Upper lobe of left lung (tissue), 4 donors: Measurements from ENCODE around the gene ABL2.

Experiments
- CTCF ChIP-seq, 6 experiments: fragments of 450-650 bp in 4 of 6; fragments of 200-600 bp in 2 of 6; sonication (generic) in 2 of 6; IDR thresholded peaks; one replicate each; pipeline ENCODE4 v1.5.1; 2016 to 2019; ENCODE audit warnings: antibody characterized with exemption in 6 of 6
- EP300 ChIP-seq, 4 donors: sonication (generic); formaldehyde crosslinking; IDR thresholded peaks; one replicate each; pipeline ENCODE4 v1.5.1; 2017; ENCODE audit warnings: antibody characterized with exemption in 4 of 4, control low read depth in 2 of 4
- POLR2A ChIP-seq, 4 donors: fragments of 450-650 bp; IDR thresholded peaks; one replicate each; pipeline ENCODE4 v1.5.1; 2016 to 2017; ENCODE audit warnings: antibody characterized with exemption in 4 of 4, mild to moderate bottlenecking in 2 of 4
- POLR2AphosphoS5 ChIP-seq, 2 donors: sonication (generic); formaldehyde crosslinking; IDR thresholded peaks; one replicate each; pipeline ENCODE4 v1.5.1; 2017; ENCODE audit warnings: antibody characterized with exemption in 2 of 2

GRCh38 chr1:179183857-179184256 is 45.6 kb downstream of the ABL2 start:
- TF ChIP-seq EP300 (IDR thresholded peaks at IDR 0.05), result no peak
- TF ChIP-seq CTCF (IDR thresholded peaks at IDR 0.05), result no peak
- TF ChIP-seq POLR2AphosphoS5 (IDR thresholded peaks at IDR 0.05), result no peak
- no peak for TF ChIP-seq POLR2A (IDR thresholded peaks at IDR 0.05)
